ENCODE results near the gene RNF126.
"Not testable (repeated sequence)": the region's sequence is repeated elsewhere in the genome, so short reads cannot be mapped to it uniquely, and the experiment has no call there.

The RNF126 gene

GRCh38 chr19:609004-609346, 54.0 kb downstream of the RNF126 start:
- DNase-seq, result no peak

GRCh38 chr19:608155-609003, 54.6 kb downstream of the RNF126 start:
- no peak for DNase-seq

- DNase-seq, result no peak
Measured at GRCh38 chr19:607301-608154, 55.5 kb downstream of the RNF126 start.

GRCh38 chr19:605061-605971, 57.7 kb downstream of the RNF126 start:
- not testable (repeated sequence) for DNase-seq

GRCh38 chr19:604355-604754, 58.7 kb downstream of the RNF126 start:
- DNase-seq, result peak; percentile 39

- DNase-seq, result not testable (repeated sequence)
Measured at GRCh38 chr19:603779-604178, 59.2 kb downstream of the RNF126 start.

GRCh38 chr19:603302-603639, 59.7 kb downstream of the RNF126 start:
- not testable (repeated sequence) for DNase-seq

GRCh38 chr19:602391-603301, 60.4 kb downstream of the RNF126 start:
- no peak for DNase-seq

GRCh38 chr19:601790-602189, 61.2 kb downstream of the RNF126 start:
- DNase-seq, result no peak

- no peak for DNase-seq
Measured at GRCh38 chr19:601310-601709, 61.7 kb downstream of the RNF126 start.
